ENCODE data around the gene SGCD. TPM values are rescaled to one million over a fixed set of nuclear protein-coding genes. Genes with fewer than 3 reads are reported as not detected.

The SGCD gene
- total RNA-seq, 4 donors from 2014 or later, result 0.83 to 9.6 (median 1.9) TPM

- Histone ChIP-seq H3K4me3 (no peak overlapping the region), H3K9me3 (no peaks in the 10 kb centered on the region), H3K27ac (no peak overlapping the region), H3K4me1 (no peaks in the 10 kb centered on the region), H3K36me3 (no peaks in the 10 kb centered on the region), H3K27me3 (no peaks in the 10 kb centered on the region)
- no peak for DNase-seq
- TF ChIP-seq CTCF (IDR thresholded peaks at IDR 0.05) (no peak), POLR2A (IDR thresholded peaks at IDR 0.05) (no peak)
Observed at GRCh38 chr5:156376751-156377150, 49.8 kb downstream of the SGCD start.

GRCh38 chr5:156378159-156378558, 51.2 kb downstream of the SGCD start:
- Histone ChIP-seq H3K27ac (no peak overlapping the region), H3K4me1 (no peaks in the 10 kb centered on the region), H3K27me3 (no peaks in the 10 kb centered on the region), H3K9me3 (no peaks in the 10 kb centered on the region), H3K36me3 (no peaks in the 10 kb centered on the region), H3K4me3 (no peak overlapping the region)
- TF ChIP-seq POLR2A (IDR thresholded peaks at IDR 0.05) (no peak), CTCF (IDR thresholded peaks at IDR 0.05) (no peak)
- DNase-seq, result no peak

GRCh38 chr5:156379206-156379605, 52.2 kb downstream of the SGCD start:
- DNase-seq, result no peak
- H3K36me3 ChIP-seq, result no peaks in the 10 kb centered on the region
- no peaks in the 10 kb centered on the region for H3K4me1 ChIP-seq
- no peak overlapping the region for H3K4me3 ChIP-seq
- no peaks in the 10 kb centered on the region for H3K27me3 ChIP-seq
- H3K27ac ChIP-seq, result no peak overlapping the region
- TF ChIP-seq POLR2A (IDR thresholded peaks at IDR 0.05) (no peak), CTCF (IDR thresholded peaks at IDR 0.05) (no peak)
- no peaks in the 10 kb centered on the region for H3K9me3 ChIP-seq

- no peak for DNase-seq
- Histone ChIP-seq H3K36me3 (no peaks in the 10 kb centered on the region), H3K9me3 (no peaks in the 10 kb centered on the region), H3K27ac (no peak overlapping the region), H3K4me3 (no peak overlapping the region), H3K27me3 (no peaks in the 10 kb centered on the region), H3K4me1 (no peaks in the 10 kb centered on the region)
- no peak for TF ChIP-seq CTCF (IDR thresholded peaks at IDR 0.05)
- TF ChIP-seq POLR2A (IDR thresholded peaks at IDR 0.05), result no peak
Observed at GRCh38 chr5:156380848-156381247, 53.9 kb downstream of the SGCD start.

- no peaks in the 10 kb centered on the region for H3K9me3 ChIP-seq
- no peak overlapping the region for H3K27ac ChIP-seq
- no peaks in the 10 kb centered on the region for H3K36me3 ChIP-seq
- no peaks in the 10 kb centered on the region for H3K27me3 ChIP-seq
- H3K4me3 ChIP-seq, result no peak overlapping the region
- DNase-seq, result no peak
- no peaks in the 10 kb centered on the region for H3K4me1 ChIP-seq
- TF ChIP-seq POLR2A (IDR thresholded peaks at IDR 0.05) (no peak), CTCF (IDR thresholded peaks at IDR 0.05) (no peak)
Observed at GRCh38 chr5:156383510-156384265, 56.7 kb downstream of the SGCD start.
